ENCODE measurements around the gene PITPNC1. TPM values are rescaled to one million over a fixed set of nuclear protein-coding genes. Genes with fewer than 3 reads are reported as not detected.

The PITPNC1 gene
- total RNA-seq, 1 donor from 2014 or later = 8.1 TPM

- no peaks in the 10 kb centered on the region for H3K36me3 ChIP-seq
- H3K4me3 ChIP-seq = no peak overlapping the region
- no peak overlapping the region for H3K27ac ChIP-seq
- no peaks in the 10 kb centered on the region for H3K9me3 ChIP-seq
- H3K4me1 ChIP-seq = peaks cover 6% of the 10 kb centered on the region
- intact Hi-C loops (cut with DNase I) = no loop called here
- H3K27me3 ChIP-seq = no peaks in the 10 kb centered on the region
- no peak for DNase-seq (ENCODE audit: extremely low spot score in 2 of 2)
- TF ChIP-seq, protein P1, sequence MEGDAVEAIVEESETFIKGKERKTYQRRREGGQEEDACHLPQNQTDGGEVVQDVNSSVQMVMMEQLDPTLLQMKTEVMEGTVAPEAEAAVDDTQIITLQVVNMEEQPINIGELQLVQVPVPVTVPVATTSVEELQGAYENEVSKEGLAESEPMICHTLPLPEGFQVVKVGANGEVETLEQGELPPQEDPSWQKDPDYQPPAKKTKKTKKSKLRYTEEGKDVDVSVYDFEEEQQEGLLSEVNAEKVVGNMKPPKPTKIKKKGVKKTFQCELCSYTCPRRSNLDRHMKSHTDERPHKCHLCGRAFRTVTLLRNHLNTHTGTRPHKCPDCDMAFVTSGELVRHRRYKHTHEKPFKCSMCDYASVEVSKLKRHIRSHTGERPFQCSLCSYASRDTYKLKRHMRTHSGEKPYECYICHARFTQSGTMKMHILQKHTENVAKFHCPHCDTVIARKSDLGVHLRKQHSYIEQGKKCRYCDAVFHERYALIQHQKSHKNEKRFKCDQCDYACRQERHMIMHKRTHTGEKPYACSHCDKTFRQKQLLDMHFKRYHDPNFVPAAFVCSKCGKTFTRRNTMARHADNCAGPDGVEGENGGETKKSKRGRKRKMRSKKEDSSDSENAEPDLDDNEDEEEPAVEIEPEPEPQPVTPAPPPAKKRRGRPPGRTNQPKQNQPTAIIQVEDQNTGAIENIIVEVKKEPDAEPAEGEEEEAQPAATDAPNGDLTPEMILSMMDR (IDR thresholded peaks at IDR 0.05) = no peak
- TF ChIP-seq POLR2AphosphoS5 (IDR thresholded peaks at IDR 0.05; ENCODE audit: insufficient read depth in 1 of 2, low read depth in 1 of 2) = no peak
- TF ChIP-seq POLR2A (IDR thresholded peaks at IDR 0.05) = no peak
Measured at GRCh38 chr17:67713169-67713568, 336.1 kb downstream of the PITPNC1 start.

GRCh38 chr17:67716405-67716798 is 339.3 kb downstream of the PITPNC1 start:
- TF ChIP-seq, protein P1 (IDR thresholded peaks at IDR 0.05) = no peak
- TF ChIP-seq POLR2AphosphoS5 (IDR thresholded peaks at IDR 0.05; ENCODE audit: insufficient read depth in 1 of 2, low read depth in 1 of 2) (no peak), POLR2A (IDR thresholded peaks at IDR 0.05) (no peak)
- Histone ChIP-seq H3K27ac (no peak overlapping the region), H3K4me1 (peaks cover 22% of the 10 kb centered on the region), H3K27me3 (no peaks in the 10 kb centered on the region), H3K4me3 (no peak overlapping the region), H3K36me3 (peaks cover 0 to 10% of the 10 kb centered on the region in 2 donors), H3K9me3 (no peaks in the 10 kb centered on the region)
- intact Hi-C loops (cut with DNase I) = no loop called here
- no peak for DNase-seq (ENCODE audit: extremely low spot score in 2 of 2)

- Histone ChIP-seq H3K36me3 (peaks cover 0 to 17% of the 10 kb centered on the region in 2 donors), H3K4me3 (peak overlapping the region; percentile 67 to 92), H3K4me1 (peaks cover 22% of the 10 kb centered on the region), H3K27ac (peak overlapping the region; percentile 90), H3K27me3 (no peaks in the 10 kb centered on the region), H3K9me3 (no peaks in the 10 kb centered on the region)
- DNase-seq (ENCODE audit: extremely low spot score in 2 of 2) = no peak
- TF ChIP-seq, protein P1 (IDR thresholded peaks at IDR 0.05) = no peak
- no peak for TF ChIP-seq POLR2A (IDR thresholded peaks at IDR 0.05)
- no peak for TF ChIP-seq POLR2AphosphoS5 (IDR thresholded peaks at IDR 0.05; ENCODE audit: insufficient read depth in 1 of 2, low read depth in 1 of 2)
- intact Hi-C loops (cut with DNase I) = no loop called here
Measured at GRCh38 chr17:67717192-67717623, 340.1 kb downstream of the PITPNC1 start.

- Histone ChIP-seq H3K9me3 (no peaks in the 10 kb centered on the region), H3K4me1 (peaks cover 22% of the 10 kb centered on the region), H3K4me3 (peak within 1 kb of the TSS; percentile 67 to 92), H3K36me3 (peaks cover 0 to 22% of the 10 kb centered on the region in 2 donors), H3K27ac (peak within 1 kb of the TSS; percentile 90), H3K27me3 (no peaks in the 10 kb centered on the region)
- peak; percentile 97 to 99 for DNase-seq (ENCODE audit: extremely low spot score in 2 of 2)
- intact Hi-C loops (cut with DNase I) = no loop called here
- peak in 1 of 2 donors; percentile 80 for TF ChIP-seq POLR2A (IDR thresholded peaks at IDR 0.05)
- TF ChIP-seq POLR2AphosphoS5 (IDR thresholded peaks at IDR 0.05; ENCODE audit: insufficient read depth in 1 of 2, low read depth in 1 of 2) = peak; percentile 95 to 99
- TF ChIP-seq, protein P1 (IDR thresholded peaks at IDR 0.05) = peak; percentile 71 to 88 (median 86)
Measured at GRCh38 chr17:67717624-67718324, 340.7 kb downstream of the PITPNC1 start, which contains the start of gene NOL11. NOL11 (plus strand) TSS chr17:67717936; CDS start chr17:67717948, 12 bp downstream.
